ENCODE data around the gene MBIP.

MBIP gene

GRCh38 chr14:36264107-36264506 is 56.3 kb downstream of the MBIP start:
- DNase-seq (ENCODE audit: low read depth in 2 of 2) = no peak

- no peak for DNase-seq (ENCODE audit: low read depth in 2 of 2)
Measured at GRCh38 chr14:36260970-36261640, 59.3 kb downstream of the MBIP start.

- DNase-seq (ENCODE audit: low read depth in 2 of 2) = no peak
Measured at GRCh38 chr14:36258241-36258640, 62.2 kb downstream of the MBIP start.

GRCh38 chr14:36256126-36256801 is 64.2 kb downstream of the MBIP start:
- no peak for DNase-seq (ENCODE audit: low read depth in 2 of 2)

- DNase-seq (ENCODE audit: low read depth in 2 of 2) = no peak
Measured at GRCh38 chr14:36254020-36254624, 66.3 kb downstream of the MBIP start.

All from stimulated activated CD4-positive, alpha-beta T cell treated with anti-CD3 and anti-CD28 coated beads, Interleukin-12 subunit alpha, Interleukin-12 subunit beta, amount 100 ng/mL, for 24 hours (primary cell).